GM12891 (cell line): ENCODE data around the gene CT47C1.

Experiments used
- DNase-seq: peaks from one replicate; pipeline ENCODE4 v3.0.0; 2011; ENCODE audit warnings: low spot score; ENCODE audit not compliant: insufficient read length
- FAIRE-seq: peaks from 2 replicates; lab custom pipeline; 2011; peaks lifted over from hg19 to GRCh38; lab: Jason Lieb, UNC
- PAX5 ChIP-seq: IDR thresholded peaks from 2 replicates; pipeline ENCODE4 v1.6.1; 2011; ENCODE audit warnings: low read length, moderate library complexity, mild to moderate bottlenecking; ENCODE audit not compliant: insufficient read depth, severe bottlenecking
- POLR2A ChIP-seq: IDR thresholded peaks from 2 replicates; pipeline ENCODE4 v1.6.1; 2011; ENCODE audit warnings: low read depth, low read length, control low read depth
- POLR2AphosphoS5 ChIP-seq: IDR thresholded peaks from 2 replicates; pipeline ENCODE4 v1.6.1; 2011; ENCODE audit warnings: low read depth, low read length, control low read depth
- POU2F2 ChIP-seq: IDR thresholded peaks from 2 replicates; pipeline ENCODE4 v1.6.1; 2011; ENCODE audit warnings: low read depth, mild to moderate bottlenecking, control low read depth, low read length, moderate library complexity
- SPI1 ChIP-seq: IDR thresholded peaks from 2 replicates; pipeline ENCODE4 v1.6.1; 2011; ENCODE audit warnings: low read depth, low read length, control low read depth
- TAF1 ChIP-seq: IDR thresholded peaks from 2 replicates; pipeline ENCODE4 v1.6.1; 2011; ENCODE audit warnings: low read depth, low read length, control low read depth

Gene CT47C1

GRCh38 chrX:119042996-119043395 lies 29.8 kb upstream of the CT47C1 start:
- no peak for TF ChIP-seq TAF1
- no peak for TF ChIP-seq POLR2A
- no peak for TF ChIP-seq POLR2AphosphoS5
- TF ChIP-seq PAX5: no peak
- no peak for TF ChIP-seq POU2F2
- TF ChIP-seq SPI1: no peak
- DNase-seq (no peak), FAIRE-seq (no peak)

- FAIRE-seq (no peak), DNase-seq (no peak)
- TF ChIP-seq PAX5: no peak
These were observed 26.9 kb upstream of the CT47C1 start for GRCh38 chrX:119045884-119046283.

- no peak for FAIRE-seq
- TF ChIP-seq POU2F2 (no peak), SPI1 (no peak), PAX5 (no peak), POLR2AphosphoS5 (no peak), POLR2A (no peak), TAF1 (no peak)
These were observed 17.1 kb upstream of the CT47C1 start for GRCh38 chrX:119055687-119056086.

GRCh38 chrX:119062750-119063374 lies 9.9 kb upstream of the CT47C1 start:
- FAIRE-seq (no peak), DNase-seq (no peak)
- TF ChIP-seq PAX5: no peak
- TF ChIP-seq POLR2A: no peak
- no peak for TF ChIP-seq POLR2AphosphoS5
- TF ChIP-seq SPI1: no peak
- TF ChIP-seq TAF1: no peak
- no peak for TF ChIP-seq POU2F2

More at GRCh38 chrX:119055687-119056086, 17.1 kb upstream of the CT47C1 start:
- DNase-seq: no peak

- no peak for DNase-seq
- no peak for FAIRE-seq
- TF ChIP-seq SPI1 (no peak), POU2F2 (no peak), PAX5 (no peak), POLR2A (no peak), TAF1 (no peak), POLR2AphosphoS5 (no peak)
These were observed 9.4 kb upstream of the CT47C1 start for GRCh38 chrX:119063428-119063827.

- FAIRE-seq (peak; percentile 9), DNase-seq (no peak)
- TF ChIP-seq TAF1 (no peak), POLR2AphosphoS5 (no peak), SPI1 (no peak), POU2F2 (no peak), PAX5 (no peak), POLR2A (no peak)
These were observed 5.6 kb upstream of the CT47C1 start for GRCh38 chrX:119067023-119067739.

GRCh38 chrX:119069128-119069527 lies 3.7 kb upstream of the CT47C1 start:
- DNase-seq (no peak), FAIRE-seq (no peak)
- no peak for TF ChIP-seq TAF1
- no peak for TF ChIP-seq POLR2AphosphoS5
- no peak for TF ChIP-seq POU2F2
- TF ChIP-seq PAX5: no peak
- no peak for TF ChIP-seq POLR2A
- TF ChIP-seq SPI1: no peak

- DNase-seq (no peak), FAIRE-seq (no peak)
- TF ChIP-seq SPI1: no peak
- TF ChIP-seq PAX5: no peak
- TF ChIP-seq TAF1: no peak
- no peak for TF ChIP-seq POU2F2
- no peak for TF ChIP-seq POLR2AphosphoS5
- no peak for TF ChIP-seq POLR2A
These were observed 3.0 kb upstream of the CT47C1 start for GRCh38 chrX:119069762-119070161.

- DNase-seq (no peak), FAIRE-seq (peak; percentile 20)
- TF ChIP-seq SPI1 (peak; percentile 56), POLR2AphosphoS5 (no peak)
These were observed 1.4 kb upstream of the CT47C1 start for GRCh38 chrX:119071381-119071780.

GRCh38 chrX:119073200-119073905 lies 560 bp downstream of the CT47C1 start:
- DNase-seq (no peak), FAIRE-seq (no peak)
- TF ChIP-seq POU2F2 (no peak), PAX5 (no peak), TAF1 (no peak), POLR2A (no peak), SPI1 (no peak), POLR2AphosphoS5 (no peak)

- no peak for TF ChIP-seq PAX5
- TF ChIP-seq SPI1: no peak
- no peak for TF ChIP-seq POU2F2
- FAIRE-seq (no peak), DNase-seq (no peak)
These were observed 1.1 kb downstream of the CT47C1 start for GRCh38 chrX:119073911-119074310.
